Fibroblast of gingiva (primary cell): ENCODE results near the gene ZSWIM9.
"Not testable (repeated sequence)": the region's sequence is repeated elsewhere in the genome, so short reads cannot be mapped to it uniquely, and the experiment has no call there.

ENCODE experiments used
- DNase-seq: peaks from one replicate; pipeline ENCODE4 v3.0.0-alpha.2; 2011; ENCODE audit warnings: low read depth

Gene ZSWIM9

GRCh38 chr19:48218997-48219396, 48.5 kb downstream of the ZSWIM9 start:
- no peak for DNase-seq

GRCh38 chr19:48220784-48221183, 50.3 kb downstream of the ZSWIM9 start:
- DNase-seq, result not testable (repeated sequence)

DNA sequence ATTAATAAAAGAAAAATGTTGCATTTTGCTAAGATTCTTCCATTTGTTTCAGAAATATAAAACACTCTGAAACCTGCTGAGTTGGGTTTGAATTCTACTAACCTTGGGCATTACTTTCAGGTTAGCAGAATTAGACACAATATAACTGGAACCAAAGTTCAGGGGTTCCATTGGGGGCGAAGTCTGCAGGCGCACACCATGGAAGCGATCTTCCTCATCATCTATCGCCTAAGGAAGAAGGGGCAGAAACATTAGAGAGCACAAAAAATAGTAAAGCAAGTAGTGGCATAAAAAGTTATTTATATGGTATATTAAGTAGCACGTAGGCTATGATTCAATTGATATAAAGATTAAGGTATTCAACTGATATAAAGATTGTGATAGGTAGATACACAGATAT, 51.1 kb downstream of the ZSWIM9 start:
- DNase-seq, result no peak

- DNase-seq, result no peak
Measured at GRCh38 chr19:48230555-48231129, 60.2 kb downstream of the ZSWIM9 start.

GRCh38 chr19:48237057-48237456, 66.6 kb downstream of the ZSWIM9 start:
- DNase-seq, result no peak

DNA sequence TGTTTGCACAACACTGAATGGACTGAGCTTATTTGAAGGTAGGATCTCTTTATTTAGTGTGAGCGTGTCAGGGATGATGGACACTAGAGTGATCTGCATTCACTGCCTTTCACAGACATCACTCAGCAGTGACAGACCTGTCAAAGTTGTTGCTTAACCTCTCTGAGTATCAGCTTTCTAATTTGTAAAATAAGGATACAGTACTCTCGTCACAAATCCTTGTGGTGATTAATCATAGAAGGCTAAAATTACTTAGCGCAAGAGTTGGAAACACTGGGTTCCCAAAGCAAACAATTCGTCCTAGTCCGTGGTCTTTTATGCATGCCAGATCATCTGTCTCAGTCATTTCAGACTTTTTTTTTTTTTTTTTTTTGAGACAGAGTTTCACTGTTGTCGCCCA, 68.6 kb downstream of the ZSWIM9 start:
- DNase-seq, result no peak

GRCh38 chr19:48239582-48240141, 69.2 kb downstream of the ZSWIM9 start:
- DNase-seq, result no peak

GRCh38 chr19:48241771-48242170, 71.3 kb downstream of the ZSWIM9 start:
- DNase-seq, result not testable (repeated sequence)

DNA sequence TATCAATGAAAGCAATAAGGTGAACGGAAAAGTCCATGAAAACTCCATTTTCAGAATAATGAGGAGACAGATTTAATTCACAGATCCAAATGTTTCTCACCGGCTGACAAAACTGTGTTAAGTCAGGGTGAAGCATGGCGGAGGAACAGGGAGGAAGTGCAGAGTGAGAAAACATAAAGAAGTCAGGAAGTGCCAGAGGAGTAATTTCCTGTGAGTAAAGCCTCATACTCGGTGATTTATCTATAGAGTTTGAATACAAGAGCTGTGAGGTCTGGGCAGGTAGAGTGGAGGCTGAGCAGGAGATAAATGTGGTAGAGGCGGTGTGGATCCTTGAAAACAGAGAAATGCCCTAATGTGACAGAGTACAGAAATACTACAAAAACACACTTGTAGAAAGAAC, 73.8 kb downstream of the ZSWIM9 start:
- no peak for DNase-seq

DNA sequence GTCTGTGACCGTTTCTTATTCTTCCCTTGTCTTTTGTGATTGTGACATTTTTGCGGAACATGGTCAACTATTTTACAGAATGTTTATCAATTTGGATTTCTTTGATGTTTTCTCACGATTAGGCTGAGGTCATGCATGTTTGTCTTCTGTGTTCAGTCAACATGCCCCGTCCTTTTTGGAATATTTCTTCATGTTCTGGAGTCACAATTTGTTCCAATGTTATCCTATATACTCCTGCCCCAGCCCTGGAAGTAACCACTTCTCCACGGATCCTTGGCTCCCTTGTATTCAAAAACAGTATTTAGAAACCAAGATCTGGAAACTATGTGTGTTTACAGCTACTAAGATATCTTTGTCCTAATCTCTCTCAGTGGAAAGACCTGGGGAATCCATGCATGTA, 75.6 kb downstream of the ZSWIM9 start:
- no peak for DNase-seq

- no peak for DNase-seq
Measured at GRCh38 chr19:48247212-48247611, 76.7 kb downstream of the ZSWIM9 start.
